GM21737 (cell line): ENCODE measurements around the gene TNFRSF25.

Experiments
- ATAC-seq: cut with Tn5 transposase; IDR thresholded peaks from one replicate; pipeline ENCODE4 v1.9.1; 2021; ENCODE audit warnings: mild to moderate bottlenecking, moderate library complexity; ENCODE audit not compliant: unreplicated experiment

Gene TNFRSF25

GRCh38 chr1:6488602-6489382 is 22.8 kb upstream of the TNFRSF25 start:
- no peak for ATAC-seq

DNA sequence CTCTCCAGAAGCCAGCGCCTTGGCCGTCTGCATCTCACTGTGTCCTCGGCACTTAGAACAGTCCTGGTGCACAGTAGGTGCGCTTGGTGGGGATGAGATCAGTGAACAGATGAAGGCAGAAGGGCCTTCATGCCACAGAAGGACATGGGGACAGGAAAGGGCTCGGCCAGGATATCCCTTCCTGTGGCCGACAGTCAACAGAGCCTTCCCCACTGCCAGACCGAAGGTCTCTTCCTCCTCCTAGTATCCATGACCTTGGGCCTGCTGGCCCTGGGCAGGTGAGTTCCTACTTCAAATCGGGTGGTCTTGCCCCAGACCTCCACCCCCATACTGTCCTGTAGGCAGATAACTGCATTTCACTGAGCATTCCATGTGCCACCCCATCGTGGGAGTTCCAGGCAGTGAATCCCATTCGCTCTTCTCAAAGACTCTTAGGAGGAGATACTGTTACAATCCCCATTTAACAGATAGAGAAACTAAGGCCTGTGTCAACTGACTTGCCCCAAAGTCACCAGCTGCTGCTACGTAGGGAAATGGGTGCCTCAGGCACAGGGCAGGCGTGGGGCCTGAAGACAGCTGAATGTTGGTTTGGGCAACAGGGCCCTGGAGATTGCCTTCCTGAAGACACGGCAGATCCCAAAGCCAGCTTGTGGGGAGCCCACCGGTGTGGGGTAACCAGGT is 22.0 kb upstream of the TNFRSF25 start:
- ATAC-seq = no peak

GRCh38 chr1:6486433-6487011 is 20.5 kb upstream of the TNFRSF25 start:
- ATAC-seq = no peak

DNA sequence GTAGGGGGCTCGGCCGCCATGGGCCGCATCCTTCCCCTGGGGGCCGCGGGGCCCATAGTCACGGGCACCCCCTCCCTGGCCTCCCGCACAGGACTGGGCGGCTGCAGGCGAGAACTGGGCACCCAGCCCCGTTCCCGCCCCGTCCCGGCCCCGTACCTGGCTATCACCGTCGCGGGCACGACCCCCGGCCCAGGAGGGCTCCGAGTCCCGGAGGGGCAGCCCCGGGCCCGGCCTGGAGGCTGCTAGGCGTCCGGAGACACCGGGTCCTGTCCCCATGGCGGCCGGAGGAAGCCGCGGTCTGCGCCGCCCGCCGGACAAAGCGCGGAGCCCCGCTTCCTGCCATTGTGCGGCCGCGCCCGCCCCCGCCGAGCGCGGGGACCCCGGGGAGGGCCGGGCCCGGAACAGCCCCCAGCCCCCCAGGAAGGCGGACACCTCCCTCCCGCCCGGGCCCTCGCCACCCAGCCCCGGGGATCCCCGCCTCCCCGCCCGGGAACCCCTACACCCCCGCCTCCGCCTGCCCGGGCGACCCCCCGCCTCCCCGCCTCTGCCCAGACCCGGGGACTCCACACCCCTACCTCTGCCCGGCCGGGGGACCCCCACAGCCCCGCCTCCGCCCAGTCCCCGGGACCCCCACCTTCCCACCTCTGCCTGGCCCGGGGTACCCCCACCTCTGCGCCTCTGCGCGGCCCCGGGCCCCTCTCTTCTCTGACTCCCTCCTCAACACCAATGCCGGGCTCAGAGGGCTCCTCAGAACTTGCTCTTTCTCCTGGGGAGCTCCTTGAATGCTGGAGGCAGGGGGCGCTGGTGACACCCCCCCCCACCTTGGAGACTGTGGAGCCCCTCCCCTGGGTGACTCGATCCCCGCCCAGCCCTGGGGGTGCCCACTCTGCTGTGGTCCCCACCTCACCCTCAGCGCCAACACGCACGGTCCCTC is 19.5 kb upstream of the TNFRSF25 start:
- ATAC-seq = no peak

DNA sequence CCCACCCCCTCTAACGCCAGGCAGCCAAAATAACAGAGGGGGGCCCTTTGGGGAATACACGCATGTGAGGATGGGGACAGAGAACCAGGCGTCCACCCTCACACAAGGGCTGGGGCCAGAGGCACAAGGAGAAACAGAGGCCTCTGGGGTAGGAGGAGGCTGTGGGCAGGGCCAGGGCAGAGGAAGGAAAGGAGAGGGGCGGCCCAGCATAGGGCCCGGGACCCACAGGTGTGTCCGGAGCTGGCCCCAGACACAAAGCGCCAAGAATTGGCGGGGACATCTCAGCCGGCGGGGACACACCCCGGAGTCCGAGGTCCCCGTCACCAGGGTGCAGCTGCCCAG is 18.8 kb upstream of the TNFRSF25 start:
- ATAC-seq = no peak

DNA sequence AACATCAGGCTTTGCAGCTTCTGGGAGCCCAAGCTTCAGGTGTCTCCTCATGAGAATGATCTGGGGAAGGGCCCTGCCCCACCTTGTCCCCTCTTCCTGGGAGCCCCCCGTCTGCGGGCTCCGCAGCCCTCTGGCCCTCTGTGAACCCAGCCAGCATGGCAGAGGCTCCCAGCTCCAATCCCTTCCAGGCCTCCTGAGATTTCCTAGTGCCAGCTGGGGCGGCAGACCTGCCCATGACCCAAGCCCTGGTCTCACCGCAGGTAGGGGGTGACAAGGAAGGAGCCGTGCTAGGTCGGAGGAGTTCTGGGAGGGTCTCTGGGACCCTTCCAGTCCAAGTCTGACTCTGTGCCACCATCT is 17.8 kb upstream of the TNFRSF25 start:
- no peak for ATAC-seq

DNA sequence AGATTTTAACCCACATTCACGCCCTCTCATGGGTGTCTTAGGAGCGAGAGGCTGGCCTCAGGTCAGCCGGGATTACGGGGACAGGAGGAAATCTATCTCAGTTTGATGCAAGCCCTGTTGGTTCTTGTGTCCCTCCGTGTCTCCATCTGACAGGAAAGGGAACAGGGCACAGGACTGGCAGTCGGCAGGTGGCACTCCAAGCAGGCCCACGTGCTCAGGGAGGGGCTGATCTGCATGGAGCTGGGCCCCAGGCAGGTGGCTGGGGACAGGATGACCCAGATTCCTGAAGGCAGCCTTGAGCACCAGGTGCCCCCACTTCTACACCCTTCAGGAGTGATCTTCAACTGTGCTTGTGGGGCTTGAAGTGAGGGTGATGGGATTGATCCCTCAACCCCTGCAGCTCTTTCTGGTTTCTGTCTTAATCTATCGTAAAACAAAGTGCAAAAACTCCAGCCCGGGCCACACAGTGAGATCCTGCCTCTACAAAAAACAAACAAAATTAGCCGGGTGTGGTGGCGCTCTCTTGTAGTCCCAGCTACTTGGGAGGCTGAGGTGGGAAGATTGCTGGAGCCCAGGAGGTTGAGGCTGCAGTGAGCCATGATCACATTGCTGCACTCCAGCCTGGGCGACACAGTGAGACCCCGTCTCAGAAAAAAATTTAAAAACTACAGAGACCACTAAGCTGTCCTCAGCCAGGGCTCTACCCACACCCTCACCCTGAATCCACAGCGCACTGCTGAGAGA is 17.2 kb upstream of the TNFRSF25 start:
- ATAC-seq = no peak

DNA sequence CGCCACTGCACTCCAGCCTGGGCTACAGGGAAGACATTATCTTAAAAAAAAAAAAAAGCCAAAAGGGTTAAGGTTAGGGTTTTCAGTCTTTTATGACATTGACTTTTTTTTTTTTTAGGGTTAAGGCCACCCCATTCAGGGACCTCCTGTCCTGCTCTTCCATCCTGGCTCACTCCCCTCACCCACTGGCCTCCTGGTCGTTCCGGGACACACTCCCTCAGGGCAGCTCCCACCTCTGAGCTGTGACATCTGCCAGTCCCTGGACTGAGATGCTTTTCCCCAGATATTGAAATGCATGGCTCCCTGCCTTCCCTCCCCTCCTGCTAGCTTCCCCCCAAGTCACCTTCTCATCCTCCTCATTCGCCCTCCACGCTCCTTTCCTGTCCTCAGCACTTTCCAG is 15.8 kb upstream of the TNFRSF25 start:
- ATAC-seq = no peak

DNA sequence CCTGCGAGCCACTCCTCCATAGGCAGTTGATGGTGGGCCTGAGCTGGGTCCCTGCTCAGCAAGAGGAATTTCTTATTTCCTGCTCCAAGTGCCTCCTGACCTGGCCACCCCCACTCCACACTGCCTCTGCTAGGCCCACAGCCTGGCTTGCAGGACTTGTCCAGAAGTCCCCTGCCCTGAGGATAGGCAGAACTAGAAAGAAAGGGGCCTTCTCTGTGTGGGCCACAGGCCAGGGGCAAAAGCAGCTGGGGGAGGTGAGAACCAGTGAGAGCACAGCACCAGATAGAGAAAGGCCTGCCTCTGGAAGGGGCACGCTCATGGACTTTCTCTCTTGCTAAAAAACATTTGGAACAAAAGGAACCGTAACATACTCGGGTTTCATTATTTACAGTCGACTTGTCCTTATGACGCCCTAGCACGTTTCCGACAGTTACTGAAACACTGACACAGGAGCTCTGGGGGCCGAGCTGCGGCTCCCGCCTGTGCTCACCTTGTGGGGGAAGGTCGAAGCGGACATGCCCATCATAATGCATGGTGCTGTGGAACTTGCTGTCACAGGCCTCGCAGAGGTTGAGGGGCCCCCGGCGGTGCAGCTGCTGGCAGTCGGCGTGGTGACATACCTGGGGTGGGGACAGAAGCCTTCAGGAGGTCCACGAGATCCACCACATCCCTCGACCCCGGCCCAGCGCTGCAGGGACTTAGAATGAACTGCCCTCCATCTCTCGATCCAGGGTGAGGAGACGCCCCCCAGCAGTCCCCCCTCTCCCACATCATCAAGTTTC is 11.3 kb upstream of the TNFRSF25 start:
- no peak for ATAC-seq

DNA sequence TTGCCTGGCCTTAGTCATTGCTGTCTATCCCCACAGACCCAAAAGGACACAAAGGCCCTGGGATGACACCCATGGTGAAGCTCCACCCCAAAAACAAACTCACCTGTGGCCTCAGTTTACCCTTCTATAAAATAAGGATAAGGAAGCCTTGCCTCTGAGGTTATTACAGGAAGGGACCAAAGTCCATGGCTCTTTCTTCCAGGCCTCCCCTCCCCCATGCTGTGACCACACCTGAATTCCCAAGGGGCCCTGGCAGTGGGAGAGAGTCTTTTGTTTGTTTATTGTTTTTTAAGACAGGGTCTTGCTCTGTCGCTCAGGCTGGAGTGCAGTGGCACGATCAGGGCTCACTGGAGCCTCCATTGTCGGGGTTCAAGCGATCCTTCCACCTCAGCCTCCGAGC is 10.5 kb upstream of the TNFRSF25 start:
- ATAC-seq = no peak

DNA sequence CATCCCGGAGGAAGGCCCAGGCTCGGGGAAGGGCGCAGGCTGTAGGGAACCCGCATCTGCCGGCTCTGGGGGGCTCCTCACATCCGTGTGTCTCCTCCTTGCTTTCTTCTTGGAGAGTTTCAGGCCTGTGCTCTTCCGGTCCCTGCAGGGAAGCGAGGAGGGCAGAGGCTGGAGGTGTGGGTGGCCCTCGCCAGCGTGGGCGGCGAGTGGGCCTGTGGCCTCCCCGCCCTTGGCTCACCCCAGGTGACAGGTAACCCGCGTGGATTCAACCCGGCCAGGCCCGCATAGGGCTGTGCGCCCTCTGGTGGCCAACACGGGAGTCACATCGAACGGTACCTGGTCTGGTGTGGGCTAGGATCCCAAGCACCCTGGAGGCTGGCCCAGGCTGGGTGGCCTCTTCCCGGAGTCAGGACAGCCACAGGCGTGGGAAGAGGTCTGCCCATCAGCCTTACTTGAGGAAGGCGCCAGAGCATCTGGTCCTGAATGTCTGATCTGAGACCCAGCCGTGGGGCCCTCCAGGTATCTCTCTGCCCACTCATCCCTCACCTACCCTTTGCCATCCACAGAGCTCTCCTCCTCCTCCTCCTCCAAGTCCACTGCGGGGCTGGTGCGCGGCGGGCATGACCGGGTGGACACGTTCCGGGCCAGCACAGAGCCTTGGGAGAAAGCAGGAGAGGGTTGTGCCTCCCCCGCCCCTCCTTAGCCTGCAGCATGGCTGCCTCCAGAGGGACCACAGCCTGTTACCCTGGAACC is 9.6 kb upstream of the TNFRSF25 start:
- ATAC-seq = no peak

- ATAC-seq = no peak
These were observed 8.9 kb upstream of the TNFRSF25 start for GRCh38 chr1:6474815-6475282.

DNA sequence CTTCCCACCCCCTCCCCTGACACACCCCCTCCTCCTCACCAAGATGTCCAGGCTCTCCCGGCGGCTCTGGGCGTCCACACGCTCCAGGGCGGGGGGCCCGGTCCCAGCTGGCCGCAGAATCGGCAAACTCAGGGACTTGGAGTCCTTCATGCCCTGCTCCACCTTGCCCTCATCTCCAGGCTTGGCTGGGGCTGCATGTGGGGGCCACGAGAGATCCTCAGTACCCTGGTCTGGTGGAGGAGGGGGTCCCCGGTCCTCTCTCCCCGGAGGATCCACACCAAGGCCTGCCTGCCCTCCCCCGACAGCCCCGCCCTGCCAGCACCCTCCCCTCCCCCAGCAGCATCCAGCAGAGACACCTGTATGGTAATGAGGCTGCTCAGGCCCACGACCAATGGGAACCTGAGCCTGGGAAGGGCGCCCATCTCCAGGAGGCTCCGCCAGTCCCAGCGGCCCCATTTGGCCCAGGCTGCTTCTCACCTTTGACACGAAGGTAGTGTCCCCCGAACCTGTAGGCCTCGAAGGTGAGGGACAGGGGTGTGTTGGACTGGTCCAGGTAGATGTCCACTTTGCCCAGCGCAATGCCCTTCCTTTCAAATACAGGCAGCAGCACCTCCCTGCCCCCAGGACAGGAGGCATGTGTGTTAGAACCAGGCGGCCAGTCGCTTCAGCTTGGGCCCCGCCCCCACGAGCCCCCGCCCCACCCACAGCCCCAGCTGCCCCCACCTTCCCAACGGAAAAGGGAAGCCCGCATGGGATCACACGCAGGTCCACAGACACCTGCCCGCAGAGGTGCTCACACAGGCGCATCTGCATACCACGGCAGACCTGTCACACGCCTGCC is 8.2 kb upstream of the TNFRSF25 start:
- ATAC-seq = no peak

- ATAC-seq = no peak
These were observed 7.2 kb upstream of the TNFRSF25 start for GRCh38 chr1:6473156-6473555.

GRCh38 chr1:6472391-6472790 is 6.4 kb upstream of the TNFRSF25 start:
- ATAC-seq = no peak

- no peak for ATAC-seq
These were observed 6.0 kb upstream of the TNFRSF25 start for GRCh38 chr1:6471970-6472368.

- no peak for ATAC-seq
These were observed 5.4 kb upstream of the TNFRSF25 start for GRCh38 chr1:6471086-6471969.
